Posterior vena cava (tissue), 2 donors: ENCODE data around the gene ZNF488. TPM values are rescaled to one million over a fixed set of nuclear protein-coding genes. Genes with fewer than 3 reads are reported as not detected.

Experiments
- DNase-seq: peaks from one replicate; pipeline ENCODE4 v3.0.0-alpha.2; 2020; ENCODE audit warnings: low spot score
- intact Hi-C, 2 donors: fragments of 100-400 bp; cut with DNase I; formaldehyde crosslinking; loops; one replicate each; pipeline versions ENCODE4 v1.14.1 to v1.14.2; 2022 to 2023
- total RNA-seq, 2 donors: library from RNA; stranded (reverse); fragmentation: NEBNext Ultra II Directional; extraction: Animal tissue kit (Norgen Biotek cat#: 25700); gene quantifications; one replicate each; pipeline ENCODE4 v1.2.1, GENCODE V29; 2021
- donor health status: DM: yes; HTN: yes; CAD: no.
- donor health status: DM: yes; HTN: yes; CAD: no.

ZNF488 gene
- total RNA-seq, 2 donors from 2014 or later, result not detected

GRCh38 chr10:47370015-47370767 lies 13.9 kb downstream of the ZNF488 start:
- intact Hi-C loops, result no loop called here
- DNase-seq, result peak; percentile 44

- intact Hi-C loops, result no loop called here
- peak; percentile 57 for DNase-seq
Measured at GRCh38 chr10:47369251-47369894, 14.7 kb downstream of the ZNF488 start.

- intact Hi-C loops, result no loop called here
- peak; percentile 79 for DNase-seq
Measured at GRCh38 chr10:47368431-47369180, 15.5 kb downstream of the ZNF488 start.

- peak; percentile 47 for DNase-seq
- intact Hi-C loops, result no loop called here
Measured at GRCh38 chr10:47367646-47368045, 16.4 kb downstream of the ZNF488 start.

- DNase-seq, result peak; percentile 43
- intact Hi-C loops, result no loop called here
Measured at GRCh38 chr10:47366731-47367460, 17.2 kb downstream of the ZNF488 start.

GRCh38 chr10:47366181-47366631 lies 17.9 kb downstream of the ZNF488 start:
- DNase-seq, result peak; percentile 24
- intact Hi-C loops, result no loop called here

- peak; percentile 41 for DNase-seq
- intact Hi-C loops, result no loop called here
Measured at GRCh38 chr10:47365431-47366180, 18.5 kb downstream of the ZNF488 start.

GRCh38 chr10:47364911-47365310 lies 19.2 kb downstream of the ZNF488 start:
- intact Hi-C loops, result no loop called here

GRCh38 chr10:47364366-47364765 lies 19.7 kb downstream of the ZNF488 start:
- DNase-seq, result peak; percentile 20
- intact Hi-C loops, result no loop called here

More at GRCh38 chr10:47364911-47365310, 19.2 kb downstream of the ZNF488 start:
- DNase-seq, result peak; percentile 38

GRCh38 chr10:47363781-47364180 lies 20.3 kb downstream of the ZNF488 start:
- no peak for DNase-seq
- intact Hi-C loops, result no loop called here

- DNase-seq, result no peak
- intact Hi-C loops, result no loop called here
Measured at GRCh38 chr10:47362199-47362598, 21.9 kb downstream of the ZNF488 start.

- intact Hi-C loops, result no loop called here
- DNase-seq, result peak; percentile 80
Measured at GRCh38 chr10:47361293-47361692, 22.8 kb downstream of the ZNF488 start.

GRCh38 chr10:47360419-47361040 lies 23.6 kb downstream of the ZNF488 start:
- intact Hi-C loops, result no loop called here
- DNase-seq, result peak; percentile 60

- peak; percentile 45 for DNase-seq
- intact Hi-C loops, result no loop called here
Measured at GRCh38 chr10:47359626-47360418, 24.3 kb downstream of the ZNF488 start.

- intact Hi-C loops, result no loop called here
- DNase-seq, result no peak
Measured at GRCh38 chr10:47359101-47359500, 25.0 kb downstream of the ZNF488 start.

GRCh38 chr10:47358457-47358856 lies 25.6 kb downstream of the ZNF488 start:
- DNase-seq, result peak; percentile 30
- intact Hi-C loops, result no loop called here

- intact Hi-C loops, result no loop called here
- DNase-seq, result peak; percentile 66
Measured at GRCh38 chr10:47357911-47358310, 26.2 kb downstream of the ZNF488 start.
